DOHH2 (cell line): Measurements from ENCODE around the gene ODR4.

Source experiments
- CTCF ChIP-seq: fragments of 200-600 bp; sonication (generic); IDR thresholded peaks from one replicate; pipeline ENCODE4 v1.5.1; 2014; ENCODE audit warnings: antibody characterized with exemption, mild to moderate bottlenecking, low read depth, low read length; ENCODE audit not compliant: poor library complexity, severe bottlenecking
- EZH2phosphoT487 ChIP-seq: fragments of 200-600 bp; sonication (generic); IDR thresholded peaks from 2 replicates; pipeline ENCODE4 v1.6.1; 2017; ENCODE audit warnings: borderline replicate concordance, mild to moderate bottlenecking, antibody characterized with exemption, low read length, moderate library complexity, mixed read lengths

DNA sequence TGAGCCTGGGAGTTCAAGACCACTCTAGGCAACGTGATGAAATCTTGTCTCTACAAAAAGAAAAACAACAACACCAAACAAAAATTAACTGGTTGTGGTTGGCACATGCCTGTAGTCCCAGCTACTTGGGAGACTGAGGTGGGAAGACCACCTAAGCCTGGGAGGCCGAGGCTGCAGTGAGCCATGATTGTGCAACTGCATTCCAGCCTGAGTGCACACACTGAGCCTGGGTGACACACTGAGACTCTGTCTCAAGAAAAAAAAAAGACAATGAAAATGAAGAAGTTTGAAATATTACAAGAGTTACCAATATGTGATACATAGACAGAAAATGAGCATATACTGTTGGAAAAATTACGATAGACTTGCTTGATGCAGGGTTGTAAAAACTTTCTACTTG, 53.4 kb downstream of the ODR4 start:
- TF ChIP-seq CTCF: no peak
- no peak for TF ChIP-seq EZH2phosphoT487
